Activated naive CD4-positive, alpha-beta T cell treated with anti-CD3 and anti-CD28 coated beads, Interleukin-2, amount 10 ng/mL, durations not matched to agents 7 days and 5 days (primary cell): ENCODE results near the gene ARGLU1.
"Not testable (repeated sequence)": the region's sequence is repeated elsewhere in the genome, so short reads cannot be mapped to it uniquely, and the experiment has no call there.

Experiments
- CTCF ChIA-PET: fragments of 350-600 bp; sonication (Branson Sonifier 250); formaldehyde crosslinking; loops from one replicate; lab custom pipeline; 2021; ENCODE audit warnings: antibody characterized with exemption; lab: Charles Lee
- DNase-seq: peaks from one replicate; pipeline ENCODE4 v3.0.0-alpha.2; 2020
- H3K27ac Mint-ChIP-seq: one replicate; pipeline ENCODE4 v1.8.0; 2021; ENCODE audit warnings: mild to moderate bottlenecking, moderate library complexity, mixed read lengths
- H3K27me3 Mint-ChIP-seq: one replicate; pipeline ENCODE4 v1.8.0; 2021; ENCODE audit warnings: mild to moderate bottlenecking, mixed read lengths
- H3K36me3 Mint-ChIP-seq: one replicate; pipeline ENCODE4 v1.8.0; 2021; ENCODE audit warnings: mixed read lengths
- H3K4me1 Mint-ChIP-seq: one replicate; pipeline ENCODE4 v1.8.0; 2021; ENCODE audit warnings: mixed read lengths
- H3K4me3 Mint-ChIP-seq: one replicate; pipeline ENCODE4 v1.8.0; 2021; ENCODE audit warnings: mild to moderate bottlenecking, moderate library complexity, mixed read lengths
- H3K9me3 Mint-ChIP-seq: one replicate; pipeline ENCODE4 v1.8.0; 2021; ENCODE audit warnings: mixed read lengths

ARGLU1 gene

GRCh38 chr13:106567474-106568298, at the start of gene ARGLU1:
Gene ARGLU1 (minus strand): TSS chr13:106568137. CDS start chr13:106567919, 218 bp downstream.
- Mint-ChIP-seq H3K36me3 (peaks cover 19% of the 10 kb centered on the region), H3K27ac (peak within 1 kb of the TSS; percentile 94), H3K9me3 (peaks cover 2% of the 10 kb centered on the region), H3K4me1 (peaks cover 50% of the 10 kb centered on the region), H3K27me3 (no peaks in the 10 kb centered on the region), H3K4me3 (peak within 1 kb of the TSS; percentile 93)
- CTCF ChIA-PET, result no interaction called here
- DNase-seq, result peak; percentile 95

GRCh38 chr13:106617561-106617960, 49.6 kb upstream of the ARGLU1 start:
- peaks cover 9% of the 10 kb centered on the region for H3K27me3 Mint-ChIP-seq
- CTCF ChIA-PET, result interaction anchor here (0.6 kb wide), 1 partner anchor 15 kb away, joined by 4 read pairs; no protein-coding TSS in a partner anchor
- no peaks in the 10 kb centered on the region for H3K9me3 Mint-ChIP-seq
- no peaks in the 10 kb centered on the region for H3K36me3 Mint-ChIP-seq
- H3K4me3 Mint-ChIP-seq, result no peak overlapping the region
- DNase-seq, result no peak
- no peak overlapping the region for H3K27ac Mint-ChIP-seq
- H3K4me1 Mint-ChIP-seq, result no peaks in the 10 kb centered on the region

- Mint-ChIP-seq H3K4me3 (no peak overlapping the region), H3K4me1 (no peaks in the 10 kb centered on the region), H3K27me3 (peaks cover 9% of the 10 kb centered on the region), H3K36me3 (no peaks in the 10 kb centered on the region), H3K9me3 (no peaks in the 10 kb centered on the region), H3K27ac (no peak overlapping the region)
- DNase-seq, result no peak
- CTCF ChIA-PET, result no interaction called here
Observed at GRCh38 chr13:106616729-106617128, 48.8 kb upstream of the ARGLU1 start.

GRCh38 chr13:106614874-106615273, 46.9 kb upstream of the ARGLU1 start:
- no peak overlapping the region for H3K4me3 Mint-ChIP-seq
- no peaks in the 10 kb centered on the region for H3K9me3 Mint-ChIP-seq
- peaks cover 2% of the 10 kb centered on the region for H3K27me3 Mint-ChIP-seq
- DNase-seq, result no peak
- no peaks in the 10 kb centered on the region for H3K36me3 Mint-ChIP-seq
- H3K27ac Mint-ChIP-seq, result no peak overlapping the region
- CTCF ChIA-PET, result interaction anchor here (0.6 kb wide), 1 partner anchor 162 kb away, joined by 3 read pairs; no protein-coding TSS in a partner anchor
- no peaks in the 10 kb centered on the region for H3K4me1 Mint-ChIP-seq

GRCh38 chr13:106612688-106613087, 44.8 kb upstream of the ARGLU1 start:
- DNase-seq, result no peak
- no peaks in the 10 kb centered on the region for H3K36me3 Mint-ChIP-seq
- no peaks in the 10 kb centered on the region for H3K4me1 Mint-ChIP-seq
- no peak overlapping the region for H3K27ac Mint-ChIP-seq
- H3K27me3 Mint-ChIP-seq, result no peaks in the 10 kb centered on the region
- CTCF ChIA-PET, result no interaction called here
- no peak overlapping the region for H3K4me3 Mint-ChIP-seq
- no peaks in the 10 kb centered on the region for H3K9me3 Mint-ChIP-seq

GRCh38 chr13:106610486-106610885, 42.5 kb upstream of the ARGLU1 start:
- H3K27me3 Mint-ChIP-seq, result no peaks in the 10 kb centered on the region
- no peaks in the 10 kb centered on the region for H3K4me1 Mint-ChIP-seq
- no peak overlapping the region for H3K27ac Mint-ChIP-seq
- CTCF ChIA-PET, result interaction anchor here (1.4 kb wide), 1 partner anchor 10 kb away, joined by 3 read pairs; no protein-coding TSS in a partner anchor
- H3K9me3 Mint-ChIP-seq, result no peaks in the 10 kb centered on the region
- H3K4me3 Mint-ChIP-seq, result no peak overlapping the region
- no peak for DNase-seq
- H3K36me3 Mint-ChIP-seq, result no peaks in the 10 kb centered on the region

GRCh38 chr13:106609116-106609515, 41.2 kb upstream of the ARGLU1 start:
- no peaks in the 10 kb centered on the region for H3K9me3 Mint-ChIP-seq
- H3K4me3 Mint-ChIP-seq, result no peak overlapping the region
- no peak for DNase-seq
- no peak overlapping the region for H3K27ac Mint-ChIP-seq
- CTCF ChIA-PET, result no interaction called here
- H3K4me1 Mint-ChIP-seq, result no peaks in the 10 kb centered on the region
- no peaks in the 10 kb centered on the region for H3K36me3 Mint-ChIP-seq
- H3K27me3 Mint-ChIP-seq, result peaks cover 2% of the 10 kb centered on the region

- CTCF ChIA-PET, result no interaction called here
- Mint-ChIP-seq H3K9me3 (no peaks in the 10 kb centered on the region), H3K27ac (no peak overlapping the region), H3K4me1 (no peaks in the 10 kb centered on the region), H3K36me3 (no peaks in the 10 kb centered on the region), H3K4me3 (no peak overlapping the region), H3K27me3 (peaks cover 4% of the 10 kb centered on the region)
- DNase-seq, result no peak
Observed at GRCh38 chr13:106603546-106603945, 35.6 kb upstream of the ARGLU1 start.

- DNase-seq, result no peak
- Mint-ChIP-seq H3K27me3 (peaks cover 4% of the 10 kb centered on the region), H3K4me3 (no peak overlapping the region), H3K9me3 (no peaks in the 10 kb centered on the region), H3K4me1 (no peaks in the 10 kb centered on the region), H3K36me3 (no peaks in the 10 kb centered on the region), H3K27ac (no peak overlapping the region)
- CTCF ChIA-PET, result no interaction called here
Observed at GRCh38 chr13:106602178-106602577, 34.2 kb upstream of the ARGLU1 start.

GRCh38 chr13:106601489-106601888, 33.6 kb upstream of the ARGLU1 start:
- Mint-ChIP-seq H3K9me3 (no peaks in the 10 kb centered on the region), H3K36me3 (no peaks in the 10 kb centered on the region), H3K27me3 (peaks cover 4% of the 10 kb centered on the region), H3K4me1 (no peaks in the 10 kb centered on the region), H3K27ac (no peak overlapping the region), H3K4me3 (no peak overlapping the region)
- DNase-seq, result no peak
- CTCF ChIA-PET, result no interaction called here

- H3K27me3 Mint-ChIP-seq, H3K4me1 Mint-ChIP-seq, DNase-seq, H3K4me3 Mint-ChIP-seq, CTCF ChIA-PET, H3K9me3 Mint-ChIP-seq, H3K36me3 Mint-ChIP-seq, H3K27ac Mint-ChIP-seq: not testable (repeated sequence)
Observed at GRCh38 chr13:106600798-106601135, 32.8 kb upstream of the ARGLU1 start.

GRCh38 chr13:106599875-106600797, 32.2 kb upstream of the ARGLU1 start:
- no peak for DNase-seq
- no peaks in the 10 kb centered on the region for H3K36me3 Mint-ChIP-seq
- no peak overlapping the region for H3K4me3 Mint-ChIP-seq
- H3K27ac Mint-ChIP-seq, result no peak overlapping the region
- CTCF ChIA-PET, result interaction anchor here (1.4 kb wide), 1 partner anchor 20 kb away, joined by 7 read pairs; no protein-coding TSS in a partner anchor
- no peaks in the 10 kb centered on the region for H3K4me1 Mint-ChIP-seq
- no peaks in the 10 kb centered on the region for H3K9me3 Mint-ChIP-seq
- peaks cover 12% of the 10 kb centered on the region for H3K27me3 Mint-ChIP-seq

- Mint-ChIP-seq H3K27ac (no peak overlapping the region), H3K4me1 (no peaks in the 10 kb centered on the region), H3K4me3 (no peak overlapping the region), H3K9me3 (no peaks in the 10 kb centered on the region), H3K27me3 (peaks cover 11% of the 10 kb centered on the region), H3K36me3 (no peaks in the 10 kb centered on the region)
- CTCF ChIA-PET, result no interaction called here
- no peak for DNase-seq
Observed at GRCh38 chr13:106597749-106598395, 29.9 kb upstream of the ARGLU1 start.

GRCh38 chr13:106597186-106597585, 29.2 kb upstream of the ARGLU1 start:
- Mint-ChIP-seq H3K4me1 (no peaks in the 10 kb centered on the region), H3K9me3 (no peaks in the 10 kb centered on the region), H3K27ac (no peak overlapping the region), H3K36me3 (no peaks in the 10 kb centered on the region), H3K4me3 (no peak overlapping the region), H3K27me3 (peaks cover 11% of the 10 kb centered on the region)
- no peak for DNase-seq
- CTCF ChIA-PET, result no interaction called here
